CD14-positive monocyte (primary cell): ENCODE results near the gene CKAP4. TPM values are rescaled to one million over a fixed set of nuclear protein-coding genes. Genes with fewer than 3 reads are reported as not detected.

Source experiments
- DNase-seq, 3 donors: peaks; one replicate each; pipeline ENCODE4 v3.0.0-alpha.2; 2011 to 2022
- H2AFZ ChIP-seq: 2 replicates; pipeline ENCODE4 v1.6.0; 2012; ENCODE audit warnings: mild to moderate bottlenecking, low read depth, low read length, inconsistent platforms; ENCODE audit not compliant: insufficient read depth, poor library complexity, severe bottlenecking
- H3K27ac ChIP-seq, 2 donors: 1 replicate in 1 of 2; 2 replicates in 1 of 2; pipeline ENCODE4 v1.5.1; 2012 to 2013; ENCODE audit warnings: low read length in 2 of 2, control low read depth in 1 of 2, inconsistent platforms in 1 of 2, low read depth in 1 of 2, mild to moderate bottlenecking in 1 of 2
- H3K27me3 ChIP-seq, 2 donors: one replicate each; pipeline versions ENCODE4 v1.6.0 to v1.6.1; 2011 to 2013; ENCODE audit warnings: low read length in 2 of 2; ENCODE audit not compliant: control insufficient read depth in 2 of 2, insufficient read depth in 2 of 2
- H3K36me3 ChIP-seq, 2 donors: replicated peaks in 1 of 2; 1 replicate in 1 of 2; 2 replicates in 1 of 2; pipeline versions ENCODE4 v1.5.1 to v1.6.1; 2012 to 2013; ENCODE audit warnings: low read length in 2 of 2, control low read depth in 1 of 2, inconsistent platforms in 1 of 2, mild to moderate bottlenecking in 1 of 2; ENCODE audit not compliant: insufficient read depth in 2 of 2, control insufficient read depth in 1 of 2
- H3K4me1 ChIP-seq, 2 donors: 1 replicate in 1 of 2; 2 replicates in 1 of 2; pipeline versions ENCODE4 v1.5.1 to v1.6.1; 2012 to 2013; ENCODE audit warnings: low read length in 2 of 2, control low read depth in 1 of 2, inconsistent platforms in 1 of 2, mild to moderate bottlenecking in 1 of 2, moderate library complexity in 1 of 2; ENCODE audit not compliant: insufficient read depth in 2 of 2, control insufficient read depth in 1 of 2
- H3K4me2 ChIP-seq: replicated peaks from 2 replicates; pipeline ENCODE3; 2012; ENCODE audit warnings: low read length, moderate library complexity, mild to moderate bottlenecking; ENCODE audit not compliant: poor library complexity, severe bottlenecking; ENCODE audit errors: extremely low read depth
- H3K4me3 ChIP-seq, 3 experiments: fragments of 200-600 bp in 1 of 3; sonication (generic) in 1 of 3; replicated peaks in 1 of 3; 1 replicate in 2 of 3; 2 replicates in 1 of 3; pipeline ENCODE4 v1.5.1; 2011 to 2013; ENCODE audit warnings: low read length in 3 of 3, mild to moderate bottlenecking in 3 of 3, control low read depth in 2 of 3, low read depth in 2 of 3, inconsistent platforms in 1 of 3, moderate library complexity in 1 of 3
- H3K79me2 ChIP-seq: 2 replicates; pipeline ENCODE4 v1.6.0; 2012; ENCODE audit warnings: mild to moderate bottlenecking, control low read depth, inconsistent platforms, low read length, moderate library complexity; ENCODE audit not compliant: insufficient read depth
- H3K9ac ChIP-seq: 2 replicates; pipeline ENCODE4 v1.6.0; 2017; ENCODE audit warnings: low read length, mild to moderate bottlenecking; ENCODE audit not compliant: insufficient read depth, poor library complexity, severe bottlenecking
- H3K9me3 ChIP-seq, 2 donors: replicated peaks in 1 of 2; 1 replicate in 1 of 2; 2 replicates in 1 of 2; pipeline versions ENCODE4 v1.5.1 to v1.6.1; 2012 to 2013; ENCODE audit warnings: low read length in 2 of 2, control low read depth in 1 of 2; ENCODE audit not compliant: control insufficient read depth in 1 of 2, insufficient read depth in 1 of 2
- H4K20me1 ChIP-seq: 2 replicates; pipeline ENCODE4 v1.6.0; 2012; ENCODE audit warnings: mild to moderate bottlenecking, low read length, control low read depth, moderate library complexity; ENCODE audit not compliant: insufficient read depth
- H3K27ac Mint-ChIP-seq, 7 donors: one replicate each; pipeline ENCODE4 v1.8.0; 2020; ENCODE audit warnings: mild to moderate bottlenecking in 7 of 7, mixed read lengths in 7 of 7, moderate library complexity in 6 of 7, inconsistent platforms in 2 of 7
- H3K27me3 Mint-ChIP-seq, 3 donors: one replicate each; pipeline ENCODE4 v1.8.0; 2021 to 2022; ENCODE audit warnings: low read depth in 3 of 3, mild to moderate bottlenecking in 3 of 3, mixed read lengths in 3 of 3, moderate library complexity in 3 of 3, inconsistent platforms in 1 of 3
- H3K36me3 Mint-ChIP-seq, 2 donors: one replicate each; pipeline ENCODE4 v1.8.0; 2020; ENCODE audit warnings: mixed read lengths in 2 of 2, inconsistent platforms in 1 of 2, mild to moderate bottlenecking in 1 of 2
- H3K4me1 Mint-ChIP-seq: one replicate; pipeline ENCODE4 v1.8.0; 2020; ENCODE audit warnings: mild to moderate bottlenecking, mixed read lengths
- H3K4me3 Mint-ChIP-seq, 2 donors: one replicate each; pipeline ENCODE4 v1.8.0; 2020; ENCODE audit warnings: mild to moderate bottlenecking in 2 of 2, mixed read lengths in 2 of 2, moderate library complexity in 1 of 2
- H3K9me3 Mint-ChIP-seq, 7 donors: one replicate each; pipeline ENCODE4 v1.8.0; 2020 to 2022; ENCODE audit warnings: mixed read lengths in 7 of 7, mild to moderate bottlenecking in 6 of 7, moderate library complexity in 6 of 7, inconsistent platforms in 2 of 7
- CTCF ChIP-seq: fragments of 200-600 bp; IDR thresholded peaks from one replicate; pipeline ENCODE4 v1.8.0; 2022; ENCODE audit warnings: antibody characterized with exemption, mild to moderate bottlenecking
- WGBS: methylation state at CpG from one replicate; pipeline ENCODE4 v1.1.5; 2013; ENCODE audit warnings: missing lambda C conversion rate; ENCODE audit not compliant: insufficient coverage; 5-methylcytosine and 5-hydroxymethylcytosine counted together
- intact Hi-C, 2 donors: fragments of 100-400 bp; cut with micrococcal nuclease; formaldehyde crosslinking; loops; one replicate each; pipeline versions ENCODE4 v1.15.0 to v1.15.1; 2023
- polyA plus RNA-seq, 3 donors: library from polyadenylated mRNA; depleted of rRNA in 1 of 3; unstranded in 2 of 3; stranded (reverse) in 1 of 3; fragments of 300-500 nt in 2 of 3; fragments of >200 nt in 1 of 3; fragmentation: Illumina TruSeq in 2 of 3; gene quantifications; 1 replicate in 2 of 3; 2 replicates in 1 of 3; pipeline ENCODE4 v1.2.3, GENCODE V29; 2012 to 2021

Gene CKAP4
- polyA plus RNA-seq, 3 donors = 46.9 to 59.4 (median 55.9) TPM

- no CpG with 5 or more reads among the region's 3 CpGs for WGBS
- intact Hi-C loops = no loop called here
- no peak overlapping the region for H3K4me3 ChIP-seq
These were observed 7.7 kb upstream of the CKAP4 start for GRCh38 chr12:106255493-106255892.

GRCh38 chr12:106254724-106255123 is 6.9 kb upstream of the CKAP4 start:
- no peak for DNase-seq
- Histone ChIP-seq H3K79me2 (peaks cover 3% of the 10 kb centered on the region), H3K9ac (no peak overlapping the region), H3K9me3 (no peaks in the 10 kb centered on the region), H3K27me3 (no peaks in the 10 kb centered on the region), H3K4me1 (peaks cover 27 to 28% of the 10 kb centered on the region in 2 donors), H3K36me3 (no peaks in the 10 kb centered on the region), H4K20me1 (no peaks in the 10 kb centered on the region), H2AFZ (no peak overlapping the region), H3K4me2 (no peak overlapping the region), H3K4me3 (no peak overlapping the region), H3K27ac (no peak overlapping the region)
- no peak overlapping the region for H3K4me3 Mint-ChIP-seq
- H3K4me1 Mint-ChIP-seq = peaks cover 27% of the 10 kb centered on the region
- peaks cover 0 to 3% (median 0%) of the 10 kb centered on the region in 3 donors for H3K27me3 Mint-ChIP-seq
- H3K27ac Mint-ChIP-seq = no peak overlapping the region
- TF ChIP-seq CTCF = no peak
- H3K9me3 Mint-ChIP-seq = peaks cover 0 to 6% (median 0%) of the 10 kb centered on the region in 7 donors
- intact Hi-C loops = no loop called here
- 100% methylated on average over 3 of the region's 3 CpGs for WGBS
- peaks cover 3 to 4% of the 10 kb centered on the region in 2 donors for H3K36me3 Mint-ChIP-seq

More at GRCh38 chr12:106255493-106255892, 7.7 kb upstream of the CKAP4 start:
- Histone ChIP-seq H3K27ac (no peak overlapping the region), H3K9ac (no peak overlapping the region), H4K20me1 (no peaks in the 10 kb centered on the region), H3K36me3 (no peaks in the 10 kb centered on the region), H3K4me1 (peaks cover 19 to 28% of the 10 kb centered on the region in 2 donors), H3K79me2 (no peaks in the 10 kb centered on the region), H2AFZ (no peak overlapping the region), H3K27me3 (no peaks in the 10 kb centered on the region), H3K9me3 (no peaks in the 10 kb centered on the region), H3K4me2 (no peak overlapping the region)
- H3K4me3 Mint-ChIP-seq = no peak overlapping the region
- DNase-seq = no peak
- H3K27ac Mint-ChIP-seq = no peak overlapping the region
- H3K9me3 Mint-ChIP-seq = peaks cover 0 to 6% (median 0%) of the 10 kb centered on the region in 7 donors
- peaks cover 0 to 3% (median 0%) of the 10 kb centered on the region in 3 donors for H3K27me3 Mint-ChIP-seq
- peaks cover 3 to 4% of the 10 kb centered on the region in 2 donors for H3K36me3 Mint-ChIP-seq
- no peak for TF ChIP-seq CTCF
- peaks cover 25% of the 10 kb centered on the region for H3K4me1 Mint-ChIP-seq
